ENCODE data around the gene LAMB3. TPM values are rescaled to one million over a fixed set of nuclear protein-coding genes. Genes with fewer than 3 reads are reported as not detected.

The LAMB3 gene
- total RNA-seq, 1 experiment from 2014 or later: 0.28 TPM

DNA sequence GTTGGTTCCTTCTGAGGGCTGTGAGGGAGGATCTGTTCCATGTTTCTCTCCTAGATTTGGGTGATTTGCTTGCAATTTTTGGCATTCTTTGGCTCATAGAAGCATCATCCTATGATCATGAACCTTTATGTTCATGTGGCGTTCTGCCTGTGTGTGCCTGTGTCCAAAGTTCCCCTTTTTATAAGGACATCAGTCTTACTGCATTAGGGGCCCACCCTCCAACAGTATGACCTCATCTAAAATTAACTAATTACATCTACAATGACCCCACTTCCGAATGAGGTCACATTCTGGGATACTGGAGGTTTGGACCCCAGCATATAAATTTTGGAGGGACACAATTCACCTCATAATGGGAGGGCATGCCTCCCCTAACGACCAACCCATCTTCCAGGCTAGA is 81.5 kb downstream of the LAMB3 start:
- H3K18ac ChIP-seq (ENCODE audit: insufficient read length, low read depth, low read length): no peak overlapping the region
- H3K27me3 ChIP-seq (ENCODE audit: insufficient read depth, low read length): no peaks in the 10 kb centered on the region
- H2AFZ ChIP-seq (ENCODE audit: low read length): no peak overlapping the region
- H3K56ac ChIP-seq (ENCODE audit: insufficient read length, low read depth, low read length): no peak overlapping the region
- H2BK15ac ChIP-seq (ENCODE audit: low read depth, low read length): no peak overlapping the region
- H3K36me3 Mint-ChIP-seq (ENCODE audit: insufficient read depth in 1 of 3, low read depth in 3 of 3): no peaks in the 10 kb centered on the region
- peaks cover 10% of the 10 kb centered on the region in 2 experiments for H3K4me1 Mint-ChIP-seq
- no peak overlapping the region for H2BK5ac ChIP-seq (ENCODE audit: insufficient read length, low read length)
- no peaks in the 10 kb centered on the region for H4K20me1 ChIP-seq (ENCODE audit: control insufficient read depth, insufficient read depth, insufficient read length)
- no peak overlapping the region for H3K4me3 Mint-ChIP-seq
- H4K8ac ChIP-seq (replicated peaks; ENCODE audit: insufficient read length, low read depth, low read length): no peak overlapping the region
- peaks cover 49% of the 10 kb centered on the region for H3K27me3 Mint-ChIP-seq (ENCODE audit: low read depth)
- no peak overlapping the region for H4K91ac ChIP-seq (ENCODE audit: insufficient read length, low read depth, low read length)
- no peak for DNase-seq
- no peak overlapping the region for H4K5ac ChIP-seq (ENCODE audit: insufficient read length, low read depth, low read length)
- no peak overlapping the region for H2BK120ac ChIP-seq (ENCODE audit: low read depth, low read length, poor library complexity, severe bottlenecking)
- no peak overlapping the region for H2BK20ac ChIP-seq (ENCODE audit: low read depth, low read length, poor library complexity, severe bottlenecking)
- no peaks in the 10 kb centered on the region for H3K4me1 ChIP-seq (ENCODE audit: insufficient read depth, low read length)
- no peak overlapping the region for H3K9ac ChIP-seq (ENCODE audit: extremely low read depth, insufficient read length, low read length)
- H3K27ac ChIP-seq (ENCODE audit: insufficient read length, low read depth, low read length): no peak overlapping the region
- no peaks in the 10 kb centered on the region; a peak in 2 of 5 replicates for H3K9me3 Mint-ChIP-seq
- no peak overlapping the region for H3K14ac ChIP-seq (ENCODE audit: insufficient read depth, low read length)
- no peak overlapping the region for H3K23ac ChIP-seq (ENCODE audit: insufficient read length, low read depth, low read length)
- no peak overlapping the region for H3K27ac Mint-ChIP-seq
- H2BK12ac ChIP-seq (ENCODE audit: insufficient read length, low read depth, low read length): no peak overlapping the region
- no peak overlapping the region for H3K4ac ChIP-seq (ENCODE audit: low read depth, low read length)
- no peaks in the 10 kb centered on the region for H3K9me3 ChIP-seq (ENCODE audit: control insufficient read depth, low read depth, low read length)
- no peak overlapping the region for H3K4me2 ChIP-seq (ENCODE audit: insufficient read depth, insufficient read length, low read length)
- no peaks in the 10 kb centered on the region for H3K79me1 ChIP-seq (ENCODE audit: insufficient read depth, low read depth, low read length, poor library complexity, severe bottlenecking)
- no peaks in the 10 kb centered on the region for H3K79me2 ChIP-seq (ENCODE audit: insufficient read depth, low read length)
- H3K23me2 ChIP-seq (ENCODE audit: insufficient read length, low read depth, low read length, poor library complexity, severe bottlenecking): no peaks in the 10 kb centered on the region
- no peak overlapping the region for H2AK5ac ChIP-seq (ENCODE audit: insufficient read length, low read length)
- no CpG with 5 or more reads among the region's 3 CpGs for WGBS (ENCODE audit: extremely low coverage, insufficient read length, low lambda C conversion rate)
- no peak overlapping the region for H3T11ph ChIP-seq (ENCODE audit: low read length)
- TF ChIP-seq, protein P1, sequence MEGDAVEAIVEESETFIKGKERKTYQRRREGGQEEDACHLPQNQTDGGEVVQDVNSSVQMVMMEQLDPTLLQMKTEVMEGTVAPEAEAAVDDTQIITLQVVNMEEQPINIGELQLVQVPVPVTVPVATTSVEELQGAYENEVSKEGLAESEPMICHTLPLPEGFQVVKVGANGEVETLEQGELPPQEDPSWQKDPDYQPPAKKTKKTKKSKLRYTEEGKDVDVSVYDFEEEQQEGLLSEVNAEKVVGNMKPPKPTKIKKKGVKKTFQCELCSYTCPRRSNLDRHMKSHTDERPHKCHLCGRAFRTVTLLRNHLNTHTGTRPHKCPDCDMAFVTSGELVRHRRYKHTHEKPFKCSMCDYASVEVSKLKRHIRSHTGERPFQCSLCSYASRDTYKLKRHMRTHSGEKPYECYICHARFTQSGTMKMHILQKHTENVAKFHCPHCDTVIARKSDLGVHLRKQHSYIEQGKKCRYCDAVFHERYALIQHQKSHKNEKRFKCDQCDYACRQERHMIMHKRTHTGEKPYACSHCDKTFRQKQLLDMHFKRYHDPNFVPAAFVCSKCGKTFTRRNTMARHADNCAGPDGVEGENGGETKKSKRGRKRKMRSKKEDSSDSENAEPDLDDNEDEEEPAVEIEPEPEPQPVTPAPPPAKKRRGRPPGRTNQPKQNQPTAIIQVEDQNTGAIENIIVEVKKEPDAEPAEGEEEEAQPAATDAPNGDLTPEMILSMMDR (conservative IDR thresholded peaks at IDR 0.05): no peak
